Breast epithelium (tissue), 4 donors: ENCODE measurements around the gene TMEM182. TPM values are rescaled to one million over a fixed set of nuclear protein-coding genes. Genes with fewer than 3 reads are reported as not detected.

ENCODE experiments used
- DNase-seq, 2 donors: peaks; one replicate each; pipeline ENCODE4 v3.0.0-alpha.2; 2019; ENCODE audit warnings: low spot score in 2 of 2
- H3K27ac ChIP-seq, 2 donors: fragments of 200-600 bp; sonication (generic) in 1 of 2; one replicate each; pipeline ENCODE4 v1.5.1; 2016 to 2019; ENCODE audit warnings: mild to moderate bottlenecking in 1 of 2
- H3K27me3 ChIP-seq, 2 donors: fragments of 200-600 bp; sonication (generic) in 1 of 2; one replicate each; pipeline versions ENCODE4 v1.5.1 to v1.6.0; 2017 to 2019; ENCODE audit warnings: control low read depth in 1 of 2, mild to moderate bottlenecking in 1 of 2
- H3K36me3 ChIP-seq: fragments of 200-600 bp; one replicate; pipeline ENCODE4 v1.5.1; 2019
- H3K4me1 ChIP-seq, 2 donors: fragments of 200-600 bp; sonication (generic); one replicate each; pipeline ENCODE4 v1.5.1; 2016 to 2019; ENCODE audit warnings: control low read depth in 1 of 2
- H3K4me3 ChIP-seq, 3 donors: fragments of 200-600 bp; sonication (generic); 1 replicate in 2 of 3; 2 replicates in 1 of 3; pipeline ENCODE4 v1.5.1; 2016 to 2019; ENCODE audit warnings: mild to moderate bottlenecking in 3 of 3, moderate library complexity in 2 of 3
- H3K9me3 ChIP-seq, 2 donors: fragments of 200-600 bp; sonication (generic) in 1 of 2; one replicate each; pipeline ENCODE4 v1.5.1; 2016 to 2019; ENCODE audit warnings: control low read depth in 1 of 2
- CTCF ChIP-seq, 3 donors: fragments of 450-650 bp; IDR thresholded peaks; one replicate each; pipeline ENCODE4 v1.5.1; 2016 to 2017; ENCODE audit warnings: antibody characterized with exemption in 3 of 3, mild to moderate bottlenecking in 3 of 3, moderate library complexity in 3 of 3
- POLR2A ChIP-seq: fragments of 450-650 bp; IDR thresholded peaks from one replicate; pipeline ENCODE4 v1.6.1; 2016; ENCODE audit warnings: antibody characterized with exemption, mild to moderate bottlenecking, moderate library complexity
- POLR2AphosphoS5 ChIP-seq, 3 donors: sonication (generic); formaldehyde crosslinking; IDR thresholded peaks; one replicate each; pipeline ENCODE4 v1.6.1; 2017; ENCODE audit warnings: antibody characterized with exemption in 3 of 3
- intact Hi-C: fragments of 100-400 bp; cut with DNase I; formaldehyde crosslinking; loops from one replicate; pipeline ENCODE4 v1.15.1; 2023; ENCODE audit warnings: low total_unique reads
- total RNA-seq, 3 donors: library from RNA; depleted of rRNA; stranded (reverse); fragments of >200 nt; gene quantifications; one replicate each; pipeline ENCODE4 v1.1.0, GENCODE V29; 2016

Gene TMEM182
- total RNA-seq, 3 donors from 2014 or later: 2.2 to 5.3 (median 3.3) TPM

DNA sequence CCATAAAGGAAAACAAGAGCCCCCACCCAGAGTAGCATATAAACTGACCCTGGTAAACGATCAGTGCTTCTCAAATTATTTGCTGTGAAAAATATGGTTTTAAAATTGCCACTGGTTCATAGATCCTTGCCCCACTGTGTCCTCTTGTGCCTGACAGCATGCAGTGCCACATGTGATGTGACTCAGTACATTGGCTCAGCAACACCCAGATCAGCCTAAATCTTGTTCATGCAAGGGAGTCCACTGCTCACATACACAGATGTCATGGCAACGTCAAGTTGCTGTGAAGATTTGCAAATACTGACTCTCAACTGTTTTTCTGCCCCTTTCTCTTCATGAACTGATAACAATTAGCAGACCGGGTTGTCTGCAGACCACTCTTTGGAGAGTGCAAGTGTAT, 91.0 kb downstream of the TMEM182 start:
- TF ChIP-seq CTCF (IDR thresholded peaks at IDR 0.05) (no peak), POLR2AphosphoS5 (IDR thresholded peaks at IDR 0.05) (no peak), POLR2A (no peak)
- Histone ChIP-seq H3K27me3 (no peaks in the 10 kb centered on the region), H3K9me3 (no peaks in the 10 kb centered on the region), H3K4me3 (no peak overlapping the region), H3K4me1 (no peaks in the 10 kb centered on the region), H3K27ac (no peak overlapping the region), H3K36me3 (no peaks in the 10 kb centered on the region)
- no peak for DNase-seq
- intact Hi-C loops: no loop called here

Other genes with a start within 250 kb of the TMEM182 start
- gene SLC9A2, start 142.5 kb upstream of the TMEM182 start, total RNA-seq: under 1 TPM; 0.16 to 0.98 (median 0.73) TPM